Inflammatory macrophage (primary cell): ENCODE measurements around the gene JADE2.
"Not testable (repeated sequence)": the region's sequence is repeated elsewhere in the genome, so short reads cannot be mapped to it uniquely, and the experiment has no call there.

Experiments
- DNase-seq, 2 donors: peaks; one replicate each; pipeline ENCODE4 v3.0.0-alpha.2; 2020 to 2022

JADE2 gene

GRCh38 chr5:134552301-134552700 is 26.8 kb downstream of the JADE2 start:
- DNase-seq, result no peak

GRCh38 chr5:134552716-134553115 is 27.2 kb downstream of the JADE2 start:
- not testable (repeated sequence) for DNase-seq

- DNase-seq, result no peak
Measured at GRCh38 chr5:134553821-134554267, 28.4 kb downstream of the JADE2 start.

GRCh38 chr5:134554319-134555222 is 29.1 kb downstream of the JADE2 start:
- DNase-seq, result peak; percentile 39 to 60

- DNase-seq, result no peak
Measured at GRCh38 chr5:134555223-134555889, 29.9 kb downstream of the JADE2 start.

- DNase-seq, result peak in 1 of 2 donors; percentile 51
Measured at GRCh38 chr5:134555890-134556311, 30.4 kb downstream of the JADE2 start.

GRCh38 chr5:134556588-134556987 is 31.1 kb downstream of the JADE2 start:
- not testable (repeated sequence) for DNase-seq

- no peak for DNase-seq
Measured at GRCh38 chr5:134556994-134557393, 31.5 kb downstream of the JADE2 start.

- no peak for DNase-seq
Measured at GRCh38 chr5:134559672-134560071, 34.2 kb downstream of the JADE2 start.

- no peak for DNase-seq
Measured at GRCh38 chr5:134560698-134561097, 35.2 kb downstream of the JADE2 start.

GRCh38 chr5:134561871-134562296 is 36.4 kb downstream of the JADE2 start:
- peak; percentile 34 to 62 for DNase-seq

GRCh38 chr5:134563221-134563620 is 37.8 kb downstream of the JADE2 start:
- DNase-seq, result peak; percentile 33 to 88

GRCh38 chr5:134563962-134564361 is 38.5 kb downstream of the JADE2 start:
- no peak for DNase-seq

GRCh38 chr5:134564396-134564795 is 38.9 kb downstream of the JADE2 start:
- no peak for DNase-seq

GRCh38 chr5:134565791-134566740 is 40.6 kb downstream of the JADE2 start:
- peak in 1 of 2 donors; percentile 31 for DNase-seq

- DNase-seq, result no peak
Measured at GRCh38 chr5:134566741-134567221, 41.3 kb downstream of the JADE2 start.

GRCh38 chr5:134567641-134568336 is 42.3 kb downstream of the JADE2 start:
- peak; percentile 85 to 93 for DNase-seq

- no peak for DNase-seq
Measured at GRCh38 chr5:134568337-134568700, 42.8 kb downstream of the JADE2 start.

GRCh38 chr5:134568761-134569695 is 43.6 kb downstream of the JADE2 start:
- DNase-seq, result no peak

GRCh38 chr5:134569758-134570364 is 44.4 kb downstream of the JADE2 start:
- no peak for DNase-seq
